Testis (tissue), 3 donors: ENCODE measurements around the gene SIX2. TPM values are rescaled to one million over a fixed set of nuclear protein-coding genes. Genes with fewer than 3 reads are reported as not detected.

Source experiments
- DNase-seq: peaks from one replicate; pipeline ENCODE4 v3.0.0-alpha.2; 2019
- H3K27ac ChIP-seq, 2 donors: fragments of 200-600 bp; sonication (generic); one replicate each; pipeline ENCODE4 v1.5.1; 2019
- H3K27me3 ChIP-seq: fragments of 200-600 bp; sonication (generic); one replicate; pipeline ENCODE4 v1.5.1; 2019
- H3K36me3 ChIP-seq: fragments of 200-600 bp; sonication (generic); one replicate; pipeline ENCODE4 v1.5.1; 2017; ENCODE audit warnings: low read depth; ENCODE audit errors: missing control alignments
- H3K4me1 ChIP-seq: fragments of 200-600 bp; sonication (generic); one replicate; pipeline ENCODE4 v1.5.1; 2019
- H3K4me3 ChIP-seq, 2 donors: fragments of 200-600 bp; sonication (generic); one replicate each; pipeline ENCODE4 v1.5.1; 2017 to 2019
- H3K9me3 ChIP-seq: fragments of 200-600 bp; sonication (generic); one replicate; pipeline ENCODE4 v1.5.1; 2017
- CTCF ChIP-seq, 3 experiments: fragments of 450-650 bp in 2 of 3; fragments of 200-600 bp in 1 of 3; sonication (generic) in 1 of 3; IDR thresholded peaks; one replicate each; pipeline ENCODE4 v1.5.1; 2016 to 2019; ENCODE audit warnings: antibody characterized with exemption in 3 of 3, mild to moderate bottlenecking in 2 of 3, moderate library complexity in 1 of 3
- POLR2A ChIP-seq: fragments of 450-650 bp; IDR thresholded peaks from one replicate; pipeline ENCODE4 v1.6.1; 2017; ENCODE audit warnings: antibody characterized with exemption, mild to moderate bottlenecking, moderate library complexity
- WGBS, 2 donors: methylation state at CpG; one replicate each; pipeline ENCODE4 v1.1.5; 2018; 5-methylcytosine and 5-hydroxymethylcytosine counted together
- intact Hi-C: fragments of 100-400 bp; cut with DNase I; formaldehyde crosslinking; loops from one replicate; pipeline ENCODE4 v1.15.1; 2023; ENCODE audit warnings: low total_unique reads
- polyA plus RNA-seq: library from polyadenylated mRNA; stranded (reverse); fragments of 350-450 nt; fragmentation: Illumina TruSeq; extraction: RNeasy Lipid Tissue Mini Kit (QIAGEN cat#74804); gene quantifications from one replicate; pipeline ENCODE4 v1.2.3, GENCODE V29; 2014; ENCODE audit warnings: low read depth, low replicate concordance; ENCODE audit not compliant: insufficient read depth
- total RNA-seq, 2 donors: library from RNA; depleted of rRNA; stranded (reverse); fragments of >200 nt; gene quantifications; one replicate each; pipeline ENCODE4 v1.2.3, GENCODE V29; 2016

SIX2 gene
- total and polyA plus RNA-seq, 3 donors from 2014 or later: 1.1 to 3.2 (median 1.1) TPM

- Histone ChIP-seq H3K27me3 (no peaks in the 10 kb centered on the region), H3K27ac (no peak overlapping the region), H3K9me3 (no peaks in the 10 kb centered on the region), H3K36me3 (no peaks in the 10 kb centered on the region), H3K4me1 (peaks cover 10% of the 10 kb centered on the region), H3K4me3 (peak overlapping the region in 1 of 2 donors; percentile 59)
- no peak for DNase-seq
- TF ChIP-seq CTCF (IDR thresholded peaks at IDR 0.05): no peak
- intact Hi-C loops: no loop called here
- WGBS, 2 donors: 48 to 59% methylated on average over 7 of the region's 7 CpGs
Measured at GRCh38 chr2:45014831-45015230, 5.6 kb upstream of the SIX2 start.

DNA sequence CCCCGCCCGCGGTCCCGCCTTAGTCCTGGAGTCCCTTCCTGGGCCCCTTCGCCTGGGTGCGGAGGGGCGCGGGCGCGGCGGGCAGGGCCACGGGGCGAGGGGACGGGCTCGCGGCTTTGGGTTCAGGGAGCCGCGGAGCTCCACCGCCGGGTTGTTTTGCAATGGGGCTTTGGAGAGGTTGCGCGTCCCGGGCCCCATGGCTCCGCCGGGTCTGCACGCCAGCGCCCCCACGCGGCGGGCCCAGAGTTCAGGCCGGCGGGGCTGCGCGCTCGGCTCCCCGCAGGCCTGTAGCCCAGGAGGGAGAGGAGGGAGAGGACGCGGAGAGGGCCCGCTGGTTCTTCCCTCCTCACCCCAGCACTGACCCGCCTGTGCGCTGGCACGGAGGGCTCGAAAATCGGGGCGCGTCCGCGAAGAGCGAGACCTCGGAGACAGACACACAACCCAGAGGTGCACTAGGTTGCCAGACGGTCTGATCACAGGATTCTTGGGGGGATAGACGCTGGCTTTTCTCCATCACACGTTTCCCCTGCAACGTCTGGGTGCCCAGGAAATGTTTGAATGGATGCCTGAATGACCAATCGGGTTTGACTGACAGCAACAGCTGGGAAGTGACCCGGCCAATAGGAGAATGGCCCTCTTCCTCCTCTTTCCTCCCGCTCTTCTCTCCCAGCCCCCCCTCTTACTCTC lies 4.9 kb upstream of the SIX2 start:
- no peaks in the 10 kb centered on the region for H3K9me3 ChIP-seq
- no peak overlapping the region for H3K27ac ChIP-seq
- H3K4me3 ChIP-seq: peak overlapping the region; percentile 43 to 59
- intact Hi-C loops: no loop called here
- peaks cover 14% of the 10 kb centered on the region for H3K4me1 ChIP-seq
- peak; percentile 70 for DNase-seq
- 2 to 5% methylated on average over 23 to 54 of the region's 57 CpGs for WGBS, 2 donors
- peak; percentile 50 to 68 (median 60) for TF ChIP-seq CTCF (IDR thresholded peaks at IDR 0.05)
- TF ChIP-seq POLR2A: no peak
- no peaks in the 10 kb centered on the region for H3K36me3 ChIP-seq
- H3K27me3 ChIP-seq: no peaks in the 10 kb centered on the region

GRCh38 chr2:45013229-45014015 lies 4.2 kb upstream of the SIX2 start:
- Histone ChIP-seq H3K9me3 (no peaks in the 10 kb centered on the region), H3K36me3 (no peaks in the 10 kb centered on the region), H3K4me3 (peak overlapping the region; percentile 43 to 59), H3K27ac (no peak overlapping the region), H3K4me1 (peaks cover 18% of the 10 kb centered on the region), H3K27me3 (no peaks in the 10 kb centered on the region)
- TF ChIP-seq CTCF (IDR thresholded peaks at IDR 0.05): no peak
- 5 to 8% methylated on average over 7 to 82 of the region's 83 CpGs for WGBS, 2 donors
- DNase-seq: no peak
- intact Hi-C loops: no loop called here

GRCh38 chr2:45012733-45013132 lies 3.5 kb upstream of the SIX2 start:
- DNase-seq: no peak
- Histone ChIP-seq H3K9me3 (no peaks in the 10 kb centered on the region), H3K27ac (no peak overlapping the region), H3K27me3 (no peaks in the 10 kb centered on the region), H3K4me1 (peaks cover 23% of the 10 kb centered on the region), H3K4me3 (peak overlapping the region in 1 of 2 donors; percentile 59), H3K36me3 (no peaks in the 10 kb centered on the region)
- no peak for TF ChIP-seq CTCF (IDR thresholded peaks at IDR 0.05)
- no peak for TF ChIP-seq POLR2A
- intact Hi-C loops: no loop called here
- WGBS, 2 donors: 7 to 18% methylated on average over 6 to 13 of the region's 13 CpGs
